ENCODE measurements around the gene FER.
"Not testable (repeated sequence)": the region's sequence is repeated elsewhere in the genome, so short reads cannot be mapped to it uniquely, and the experiment has no call there.

The FER gene

GRCh38 chr5:108997720-108998119 lies 250.0 kb downstream of the FER start:
- Histone ChIP-seq H3K27ac (ENCODE audit: low read length) (no peak overlapping the region), H3K9me3 (ENCODE audit: control insufficient read depth in 2 of 2, low read length in 2 of 2) (no peaks in the 10 kb centered on the region), H3K27me3 (ENCODE audit: control insufficient read depth in 1 of 2, insufficient read depth in 2 of 2, low read length in 2 of 2) (no peaks in the 10 kb centered on the region), H3K4me3 (ENCODE audit: low read length in 2 of 2) (no peak overlapping the region), H3K4me1 (ENCODE audit: control insufficient read depth, insufficient read depth, low read length) (no peaks in the 10 kb centered on the region), H3K9ac (ENCODE audit: low read length in 2 of 2) (no peak overlapping the region), H3K36me3 (ENCODE audit: control insufficient read depth in 2 of 2, insufficient read depth in 2 of 2, low read length in 2 of 2) (no peaks in the 10 kb centered on the region)

- Histone ChIP-seq H3K36me3 (ENCODE audit: control insufficient read depth in 2 of 2, insufficient read depth in 2 of 2, low read length in 2 of 2) (no peaks in the 10 kb centered on the region), H3K9me3 (ENCODE audit: control insufficient read depth in 2 of 2, low read length in 2 of 2) (no peaks in the 10 kb centered on the region), H3K9ac (ENCODE audit: low read length in 2 of 2) (no peak overlapping the region), H3K27me3 (ENCODE audit: control insufficient read depth in 1 of 2, insufficient read depth in 2 of 2, low read length in 2 of 2) (no peaks in the 10 kb centered on the region), H3K4me1 (ENCODE audit: control insufficient read depth, insufficient read depth, low read length) (no peaks in the 10 kb centered on the region), H3K4me3 (ENCODE audit: low read length in 2 of 2) (no peak overlapping the region), H3K27ac (ENCODE audit: low read length) (no peak overlapping the region)
Measured at GRCh38 chr5:108998216-108998615, 250.5 kb downstream of the FER start.

GRCh38 chr5:109003928-109004327 lies 256.2 kb downstream of the FER start:
- H3K9me3 ChIP-seq (ENCODE audit: control insufficient read depth in 2 of 2, low read length in 2 of 2) = no peaks in the 10 kb centered on the region
- no peaks in the 10 kb centered on the region for H3K4me1 ChIP-seq (ENCODE audit: control insufficient read depth, insufficient read depth, low read length)
- no peaks in the 10 kb centered on the region for H3K27me3 ChIP-seq (ENCODE audit: control insufficient read depth in 1 of 2, insufficient read depth in 2 of 2, low read length in 2 of 2)
- H3K36me3 ChIP-seq (ENCODE audit: control insufficient read depth in 2 of 2, insufficient read depth in 2 of 2, low read length in 2 of 2) = no peaks in the 10 kb centered on the region
- H3K9ac ChIP-seq (ENCODE audit: low read length in 2 of 2) = no peak overlapping the region
- no peak overlapping the region for H3K27ac ChIP-seq (ENCODE audit: low read length)
- no peak overlapping the region for H3K4me3 ChIP-seq (ENCODE audit: low read length in 2 of 2)

- H3K9me3 ChIP-seq (ENCODE audit: control insufficient read depth in 2 of 2, low read length in 2 of 2) = no peaks in the 10 kb centered on the region
- no peak overlapping the region for H3K27ac ChIP-seq (ENCODE audit: low read length)
- no peaks in the 10 kb centered on the region for H3K36me3 ChIP-seq (ENCODE audit: control insufficient read depth in 2 of 2, insufficient read depth in 2 of 2, low read length in 2 of 2)
- no peak overlapping the region for H3K4me3 ChIP-seq (ENCODE audit: low read length in 2 of 2)
- H3K9ac ChIP-seq (ENCODE audit: low read length in 2 of 2) = no peak overlapping the region
- H3K27me3 ChIP-seq (ENCODE audit: control insufficient read depth in 1 of 2, insufficient read depth in 2 of 2, low read length in 2 of 2) = no peaks in the 10 kb centered on the region
- no peaks in the 10 kb centered on the region for H3K4me1 ChIP-seq (ENCODE audit: control insufficient read depth, insufficient read depth, low read length)
Measured at GRCh38 chr5:109005297-109006009, 257.8 kb downstream of the FER start.

GRCh38 chr5:109006129-109006528 lies 258.4 kb downstream of the FER start:
- Histone ChIP-seq H3K9me3 (ENCODE audit: control insufficient read depth in 2 of 2, low read length in 2 of 2) (no peaks in the 10 kb centered on the region), H3K27me3 (ENCODE audit: control insufficient read depth in 1 of 2, insufficient read depth in 2 of 2, low read length in 2 of 2) (no peaks in the 10 kb centered on the region), H3K9ac (ENCODE audit: low read length in 2 of 2) (no peak overlapping the region), H3K4me1 (ENCODE audit: control insufficient read depth, insufficient read depth, low read length) (no peaks in the 10 kb centered on the region), H3K4me3 (ENCODE audit: low read length in 2 of 2) (no peak overlapping the region), H3K27ac (ENCODE audit: low read length) (no peak overlapping the region), H3K36me3 (ENCODE audit: control insufficient read depth in 2 of 2, insufficient read depth in 2 of 2, low read length in 2 of 2) (no peaks in the 10 kb centered on the region)

- no peak overlapping the region for H3K9ac ChIP-seq (ENCODE audit: low read length in 2 of 2)
Measured at GRCh38 chr5:109016300-109016699, 268.6 kb downstream of the FER start.

GRCh38 chr5:109022056-109022455 lies 274.4 kb downstream of the FER start:
- H3K9me3 ChIP-seq (ENCODE audit: control insufficient read depth in 2 of 2, low read length in 2 of 2) = no peaks in the 10 kb centered on the region
- no peak overlapping the region for H3K27ac ChIP-seq (ENCODE audit: low read length)
- H3K27me3 ChIP-seq (ENCODE audit: control insufficient read depth in 1 of 2, insufficient read depth in 2 of 2, low read length in 2 of 2) = no peaks in the 10 kb centered on the region
- H3K36me3 ChIP-seq (ENCODE audit: control insufficient read depth in 2 of 2, insufficient read depth in 2 of 2, low read length in 2 of 2) = peaks cover 5% of the 10 kb centered on the region in 2 donors
- H3K4me3 ChIP-seq (ENCODE audit: low read length in 2 of 2) = no peak overlapping the region
- no peak overlapping the region for H3K9ac ChIP-seq (ENCODE audit: low read length in 2 of 2)
- H3K4me1 ChIP-seq (ENCODE audit: control insufficient read depth, insufficient read depth, low read length) = no peaks in the 10 kb centered on the region

More at GRCh38 chr5:109016300-109016699, 268.6 kb downstream of the FER start:
- no peaks in the 10 kb centered on the region for H3K27me3 ChIP-seq (ENCODE audit: control insufficient read depth in 1 of 2, insufficient read depth in 2 of 2, low read length in 2 of 2)
- H3K36me3 ChIP-seq (ENCODE audit: control insufficient read depth in 2 of 2, insufficient read depth in 2 of 2, low read length in 2 of 2) = no peaks in the 10 kb centered on the region
- H3K4me1 ChIP-seq (ENCODE audit: control insufficient read depth, insufficient read depth, low read length) = no peaks in the 10 kb centered on the region
- no peak overlapping the region for H3K4me3 ChIP-seq (ENCODE audit: low read length in 2 of 2)
- no peak overlapping the region for H3K27ac ChIP-seq (ENCODE audit: low read length)
- no peaks in the 10 kb centered on the region for H3K9me3 ChIP-seq (ENCODE audit: control insufficient read depth in 2 of 2, low read length in 2 of 2)

- not testable (repeated sequence) for H3K36me3 ChIP-seq (ENCODE audit: control insufficient read depth in 2 of 2, insufficient read depth in 2 of 2, low read length in 2 of 2); H3K4me1 ChIP-seq (ENCODE audit: control insufficient read depth, insufficient read depth, low read length); H3K4me3 ChIP-seq (ENCODE audit: low read length in 2 of 2); H3K27me3 ChIP-seq (ENCODE audit: control insufficient read depth in 1 of 2, insufficient read depth in 2 of 2, low read length in 2 of 2); H3K27ac ChIP-seq (ENCODE audit: low read length); H3K9ac ChIP-seq (ENCODE audit: low read length in 2 of 2); H3K9me3 ChIP-seq (ENCODE audit: control insufficient read depth in 2 of 2, low read length in 2 of 2)
Measured at GRCh38 chr5:109025729-109026128, 278.0 kb downstream of the FER start.

- Histone ChIP-seq H3K9ac (ENCODE audit: low read length in 2 of 2) (no peak overlapping the region), H3K4me1 (ENCODE audit: control insufficient read depth, insufficient read depth, low read length) (no peaks in the 10 kb centered on the region), H3K36me3 (ENCODE audit: control insufficient read depth in 2 of 2, insufficient read depth in 2 of 2, low read length in 2 of 2) (peaks cover 5% of the 10 kb centered on the region in 2 donors), H3K27ac (ENCODE audit: low read length) (no peak overlapping the region), H3K27me3 (ENCODE audit: control insufficient read depth in 1 of 2, insufficient read depth in 2 of 2, low read length in 2 of 2) (no peaks in the 10 kb centered on the region), H3K4me3 (ENCODE audit: low read length in 2 of 2) (no peak overlapping the region), H3K9me3 (ENCODE audit: control insufficient read depth in 2 of 2, low read length in 2 of 2) (no peaks in the 10 kb centered on the region)
Measured at GRCh38 chr5:109027983-109028607, 280.4 kb downstream of the FER start.

GRCh38 chr5:109028608-109029299 lies 281.1 kb downstream of the FER start:
- H3K27ac ChIP-seq (ENCODE audit: low read length) = no peak overlapping the region
- no peaks in the 10 kb centered on the region for H3K9me3 ChIP-seq (ENCODE audit: control insufficient read depth in 2 of 2, low read length in 2 of 2)
- H3K9ac ChIP-seq (ENCODE audit: low read length in 2 of 2) = no peak overlapping the region
- no peaks in the 10 kb centered on the region for H3K4me1 ChIP-seq (ENCODE audit: control insufficient read depth, insufficient read depth, low read length)
- no peaks in the 10 kb centered on the region for H3K27me3 ChIP-seq (ENCODE audit: control insufficient read depth in 1 of 2, insufficient read depth in 2 of 2, low read length in 2 of 2)
- H3K36me3 ChIP-seq (ENCODE audit: control insufficient read depth in 2 of 2, insufficient read depth in 2 of 2, low read length in 2 of 2) = peaks cover 5% of the 10 kb centered on the region in 2 donors
- no peak overlapping the region for H3K4me3 ChIP-seq (ENCODE audit: low read length in 2 of 2)

- no peaks in the 10 kb centered on the region for H3K9me3 ChIP-seq (ENCODE audit: control insufficient read depth in 2 of 2, low read length in 2 of 2)
- H3K27me3 ChIP-seq (ENCODE audit: control insufficient read depth in 1 of 2, insufficient read depth in 2 of 2, low read length in 2 of 2) = no peaks in the 10 kb centered on the region
- H3K4me3 ChIP-seq (ENCODE audit: low read length in 2 of 2) = no peak overlapping the region
- no peak overlapping the region for H3K9ac ChIP-seq (ENCODE audit: low read length in 2 of 2)
- H3K27ac ChIP-seq (ENCODE audit: low read length) = no peak overlapping the region
- H3K36me3 ChIP-seq (ENCODE audit: control insufficient read depth in 2 of 2, insufficient read depth in 2 of 2, low read length in 2 of 2) = no peaks in the 10 kb centered on the region
- no peaks in the 10 kb centered on the region for H3K4me1 ChIP-seq (ENCODE audit: control insufficient read depth, insufficient read depth, low read length)
Measured at GRCh38 chr5:109029847-109030246, 282.1 kb downstream of the FER start.

Measured in stomach smooth muscle (tissue), 2 donors.